HG03342 (cell line): ENCODE data around the gene DERL2.
A peak's percentile ranks its signal among the peaks of the same experiment; 100 is the strongest.

Experiments
- ATAC-seq: cut with Tn5 transposase; IDR thresholded peaks from one replicate; pipeline ENCODE4 v1.9.1; 2021; ENCODE audit warnings: mild to moderate bottlenecking, moderate library complexity; ENCODE audit not compliant: unreplicated experiment

DERL2 gene

GRCh38 chr17:5485270-5486205, at the start of gene DERL2:
Gene DERL2, minus strand, starts transcription at chr17:5486178. Its CDS starts 17 bp downstream, at chr17:5486161.
- ATAC-seq, result peak; percentile 28

- ATAC-seq, result no peak
Measured at GRCh38 chr17:5535436-5535835, 49.5 kb upstream of the DERL2 start.

- no peak for ATAC-seq
Measured at GRCh38 chr17:5533486-5534315, 47.7 kb upstream of the DERL2 start.

- no peak for ATAC-seq
Measured at GRCh38 chr17:5532581-5532980, 46.6 kb upstream of the DERL2 start.

- no peak for ATAC-seq
Measured at GRCh38 chr17:5531085-5531418, 45.1 kb upstream of the DERL2 start.

GRCh38 chr17:5530265-5531084, 44.5 kb upstream of the DERL2 start:
- no peak for ATAC-seq

GRCh38 chr17:5527601-5528250, 41.7 kb upstream of the DERL2 start:
- no peak for ATAC-seq

GRCh38 chr17:5526821-5527598, 41.0 kb upstream of the DERL2 start:
- ATAC-seq, result no peak

- no peak for ATAC-seq
Measured at GRCh38 chr17:5523249-5523648, 37.3 kb upstream of the DERL2 start.

GRCh38 chr17:5522476-5522875, 36.5 kb upstream of the DERL2 start:
- no peak for ATAC-seq

GRCh38 chr17:5516060-5516792, 30.2 kb upstream of the DERL2 start:
- no peak for ATAC-seq

- no peak for ATAC-seq
Measured at GRCh38 chr17:5514976-5515375, 29.0 kb upstream of the DERL2 start.

GRCh38 chr17:5513628-5514027, 27.6 kb upstream of the DERL2 start:
- no peak for ATAC-seq

GRCh38 chr17:5511401-5512225, 25.6 kb upstream of the DERL2 start:
- ATAC-seq, result no peak

GRCh38 chr17:5510771-5511170, 24.8 kb upstream of the DERL2 start:
- no peak for ATAC-seq

- ATAC-seq, result no peak
Measured at GRCh38 chr17:5509482-5509881, 23.5 kb upstream of the DERL2 start.

GRCh38 chr17:5508810-5509209, 22.8 kb upstream of the DERL2 start:
- ATAC-seq, result no peak

GRCh38 chr17:5506307-5506706, 20.3 kb upstream of the DERL2 start:
- ATAC-seq, result no peak
